HG03139 (cell line): ENCODE results near the gene TGFB1.
"Not testable (repeated sequence)": the region's sequence is repeated elsewhere in the genome, so short reads cannot be mapped to it uniquely, and the experiment has no call there.

Experiments
- ATAC-seq: cut with Tn5 transposase; IDR thresholded peaks from one replicate; pipeline ENCODE4 v1.9.1; 2021; ENCODE audit not compliant: unreplicated experiment

TGFB1 gene

GRCh38 chr19:41371119-41371518 is 17.4 kb upstream of the TGFB1 start:
- ATAC-seq = not testable (repeated sequence)

- ATAC-seq = no peak
These were observed 16.0 kb upstream of the TGFB1 start for GRCh38 chr19:41369769-41370168.

- no peak for ATAC-seq
These were observed 14.2 kb upstream of the TGFB1 start for GRCh38 chr19:41367848-41368301.

GRCh38 chr19:41366089-41366488 is 12.4 kb upstream of the TGFB1 start:
- no peak for ATAC-seq

GRCh38 chr19:41364524-41365391 is 11.0 kb upstream of the TGFB1 start:
- no peak for ATAC-seq

GRCh38 chr19:41363753-41364523 is 10.2 kb upstream of the TGFB1 start, which contains the start of gene B9D2:
TSS of gene B9D2 (minus strand) at chr19:41364149. CDS start at chr19:41363519, 630 bp downstream.
- ATAC-seq = peak; percentile 71

- ATAC-seq = no peak
These were observed 9.6 kb upstream of the TGFB1 start for GRCh38 chr19:41363371-41363752.

- no peak for ATAC-seq
These were observed 8.6 kb upstream of the TGFB1 start for GRCh38 chr19:41362143-41362847.

- no peak for ATAC-seq
These were observed 6.0 kb upstream of the TGFB1 start for GRCh38 chr19:41359741-41360140.

- ATAC-seq = no peak
These were observed 4.0 kb upstream of the TGFB1 start for GRCh38 chr19:41357746-41358145.

- ATAC-seq = no peak
These were observed 3.4 kb upstream of the TGFB1 start for GRCh38 chr19:41356984-41357739.

- no peak for ATAC-seq
These were observed 2.1 kb upstream of the TGFB1 start for GRCh38 chr19:41355802-41356201.

GRCh38 chr19:41355035-41355434 is 1.3 kb upstream of the TGFB1 start:
- ATAC-seq = no peak

GRCh38 chr19:41354343-41354953 is 726 bp upstream of the TGFB1 start:
- no peak for ATAC-seq

GRCh38 chr19:41352609-41353465 is 885 bp downstream of the TGFB1 start:
- ATAC-seq = no peak

- no peak for ATAC-seq
These were observed 1.5 kb downstream of the TGFB1 start for GRCh38 chr19:41352279-41352608.

- ATAC-seq = peak; percentile 23
These were observed 2.1 kb downstream of the TGFB1 start for GRCh38 chr19:41351339-41352245.

GRCh38 chr19:41350735-41351338 is 2.9 kb downstream of the TGFB1 start:
- peak; percentile 3 for ATAC-seq
